Mucosa of gallbladder (tissue), 1 donor: ENCODE data around the gene CCNY. TPM values are rescaled to one million over a fixed set of nuclear protein-coding genes. Genes with fewer than 3 reads are reported as not detected.

Source experiments
- DNase-seq: peaks from one replicate; pipeline ENCODE4 v3.0.0-alpha.2; 2020; ENCODE audit warnings: low spot score
- total RNA-seq: library from RNA; stranded (reverse); gene quantifications from one replicate; pipeline ENCODE4 v1.2.1, GENCODE V29; 2021
- donor health status: DM: no; HTN: no; CAD: no.

CCNY gene
- total RNA-seq, 1 donor from 2014 or later, result 69.3 TPM

- DNase-seq, result no peak
These were observed 90.3 kb downstream of the CCNY start for GRCh38 chr10:35426657-35427056.

- DNase-seq, result no peak
These were observed 91.2 kb downstream of the CCNY start for GRCh38 chr10:35427543-35427942.

- DNase-seq, result no peak
These were observed 92.2 kb downstream of the CCNY start for GRCh38 chr10:35428521-35428920.

- no peak for DNase-seq
These were observed 96.6 kb downstream of the CCNY start for GRCh38 chr10:35432781-35433338.

GRCh38 chr10:35433851-35434426, 97.6 kb downstream of the CCNY start:
- DNase-seq, result no peak

- DNase-seq, result no peak
These were observed 98.2 kb downstream of the CCNY start for GRCh38 chr10:35434533-35434932.

- no peak for DNase-seq
These were observed 99.5 kb downstream of the CCNY start for GRCh38 chr10:35435824-35436223.

- no peak for DNase-seq
These were observed 101.5 kb downstream of the CCNY start for GRCh38 chr10:35437829-35438228.

GRCh38 chr10:35438718-35439571, 102.6 kb downstream of the CCNY start:
- no peak for DNase-seq

GRCh38 chr10:35440016-35440415, 103.7 kb downstream of the CCNY start:
- DNase-seq, result no peak

- DNase-seq, result no peak
These were observed 105.7 kb downstream of the CCNY start for GRCh38 chr10:35442028-35442427.

- DNase-seq, result no peak
These were observed 106.3 kb downstream of the CCNY start for GRCh38 chr10:35442592-35442991.

GRCh38 chr10:35443858-35444257, 107.5 kb downstream of the CCNY start:
- DNase-seq, result no peak

- no peak for DNase-seq
These were observed 109.0 kb downstream of the CCNY start for GRCh38 chr10:35445150-35445884.

GRCh38 chr10:35446439-35446838, 110.1 kb downstream of the CCNY start:
- DNase-seq, result no peak

- peak; percentile 39 for DNase-seq
These were observed 111.5 kb downstream of the CCNY start for GRCh38 chr10:35447693-35448407.

GRCh38 chr10:35448687-35449662, 112.7 kb downstream of the CCNY start:
- peak; percentile 65 for DNase-seq

- DNase-seq, result no peak
These were observed 113.6 kb downstream of the CCNY start for GRCh38 chr10:35449944-35450343.

- DNase-seq, result no peak
These were observed 115.1 kb downstream of the CCNY start for GRCh38 chr10:35451151-35452016.
